Spleen (tissue), 7 donors: Measurements from ENCODE around the gene NOD2.

ENCODE experiments used
- CTCF ChIP-seq, 11 experiments: fragments of 200-600 bp in 7 of 11; fragments of 450-650 bp in 4 of 11; sonication (generic) in 4 of 11; IDR thresholded peaks in 8 of 11; conservative IDR thresholded peaks in 3 of 11; 1 replicate in 7 of 11; 2 replicates in 4 of 11; pipeline versions ENCODE4 v1.4.0 to v1.8.0; 2016 to 2021; ENCODE audit warnings: antibody characterized with exemption in 11 of 11, inconsistent platforms in 4 of 11, mild to moderate bottlenecking in 1 of 11
- POLR2A ChIP-seq, 3 donors: fragments of 450-650 bp; IDR thresholded peaks; one replicate each; pipeline ENCODE4 v1.5.1; 2017; ENCODE audit warnings: antibody characterized with exemption in 3 of 3, mild to moderate bottlenecking in 1 of 3
- donor health status: DM: no; HTN: no; CAD: no; lungs with moderate emphysema.
- donor health status: DM: no; HTN: no; CAD: no.
- donor health status: DM: no; HTN: no; CAD: no.

GRCh38 chr16:50781518-50781917 lies 88.1 kb downstream of the NOD2 start:
- TF ChIP-seq CTCF (IDR thresholded peaks at IDR 0.05 in 8 of 11, conservative IDR thresholded peaks at IDR 0.05 in 3 of 11) (no peak), POLR2A (IDR thresholded peaks at IDR 0.05) (no peak)
